Transverse colon (tissue), 4 donors: Measurements from ENCODE around the gene COQ10B. TPM values are rescaled to one million over a fixed set of nuclear protein-coding genes. Genes with fewer than 3 reads are reported as not detected.

Source experiments
- DNase-seq: peaks from one replicate; pipeline ENCODE4 v3.0.0-alpha.2; 2019
- H3K27ac ChIP-seq, 4 donors: fragments of 200-600 bp; sonication (generic); 2 replicates each; pipeline ENCODE4 v1.5.1; 2016 to 2018; ENCODE audit warnings: inconsistent platforms in 4 of 4
- H3K27me3 ChIP-seq: fragments of 200-600 bp; sonication (generic); 2 replicates; pipeline ENCODE4 v1.5.1; 2017; ENCODE audit warnings: inconsistent platforms
- H3K36me3 ChIP-seq, 4 donors: fragments of 200-600 bp; sonication (generic); 2 replicates each; pipeline ENCODE4 v1.5.1; 2017 to 2019; ENCODE audit warnings: inconsistent platforms in 4 of 4
- H3K4me1 ChIP-seq, 4 donors: fragments of 200-600 bp; sonication (generic); 2 replicates each; pipeline ENCODE4 v1.5.1; 2017 to 2020; ENCODE audit warnings: inconsistent platforms in 4 of 4
- H3K4me3 ChIP-seq, 4 donors: fragments of 200-600 bp; sonication (generic); 1 replicate in 1 of 4; 2 replicates in 3 of 4; pipeline versions ENCODE4 v1.5.1 to v1.6.1; 2017 to 2019; ENCODE audit warnings: inconsistent platforms in 4 of 4
- H3K9me3 ChIP-seq, 2 donors: fragments of 200-600 bp; sonication (generic); 2 replicates each; pipeline ENCODE4 v1.5.1; 2017 to 2019; ENCODE audit warnings: inconsistent platforms in 2 of 2
- CTCF ChIP-seq, 5 experiments: fragments of 200-600 bp in 3 of 5; fragments of 450-650 bp in 2 of 5; sonication (generic) in 3 of 5; IDR thresholded peaks; 1 replicate in 2 of 5; 2 replicates in 3 of 5; pipeline ENCODE4 v1.5.1; 2016 to 2017; ENCODE audit warnings: antibody characterized with exemption in 5 of 5, inconsistent platforms in 3 of 5, mild to moderate bottlenecking in 2 of 5, moderate library complexity in 1 of 5
- EP300 ChIP-seq: sonication (generic); formaldehyde crosslinking; IDR thresholded peaks from one replicate; pipeline ENCODE4 v1.6.1; 2017; ENCODE audit warnings: antibody characterized with exemption, low read depth
- POLR2A ChIP-seq: fragments of 450-650 bp; IDR thresholded peaks from one replicate; pipeline ENCODE4 v1.6.1; 2016; ENCODE audit warnings: antibody characterized with exemption, mild to moderate bottlenecking, moderate library complexity
- POLR2AphosphoS5 ChIP-seq, 3 donors: sonication (generic); formaldehyde crosslinking; IDR thresholded peaks; one replicate each; pipeline ENCODE4 v1.6.1; 2016; ENCODE audit warnings: antibody characterized with exemption in 3 of 3
- WGBS, 2 donors: methylation state at CpG; one replicate each; pipeline ENCODE4 v1.1.5; 2018; ENCODE audit warnings: low coverage in 1 of 2; 5-methylcytosine and 5-hydroxymethylcytosine counted together
- in situ Hi-C, 4 donors: fragments of 200-750 bp; cut with MboI; loops; one replicate each; pipeline versions ENCODE4 v1.15.0 to v1.15.1; 2017; ENCODE audit warnings: low sequenced_read_pairs in 3 of 4, low pct_ligation_motif_present in 1 of 4, low pct_unique_long_range_greater_than_20kb in 1 of 4
- intact Hi-C: fragments of 100-400 bp; cut with DNase I; formaldehyde crosslinking; loops from one replicate; pipeline ENCODE4 v1.15.1; 2023; ENCODE audit warnings: low total_unique reads
- total RNA-seq, 4 donors: library from RNA; depleted of rRNA; stranded (reverse); fragments of >200 nt; gene quantifications; one replicate each; pipeline ENCODE4 v1.1.0, GENCODE V29; 2016

The COQ10B gene
- total RNA-seq, 4 donors from 2014 or later = 10.1 to 80.8 (median 30.7) TPM

DNA sequence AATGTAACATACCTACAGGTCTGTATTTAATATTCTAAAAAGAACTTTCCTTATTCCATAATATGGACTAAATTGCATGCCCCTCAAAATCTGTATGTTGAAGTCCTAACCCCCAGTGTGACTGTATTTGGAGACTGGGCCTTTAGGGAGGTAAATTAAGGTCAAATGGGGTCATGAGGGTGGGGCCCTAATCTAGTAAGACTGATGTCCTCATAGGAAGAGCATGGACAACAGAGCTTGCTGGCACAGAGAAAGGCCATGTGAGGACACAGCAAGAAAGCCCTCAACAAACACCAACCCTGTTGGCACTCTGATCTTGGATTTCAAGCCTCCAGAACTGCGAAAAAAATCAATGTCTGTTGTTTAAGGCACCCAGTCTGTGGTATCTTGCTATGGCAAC, 37.1 kb upstream of the COQ10B start:
- Histone ChIP-seq H3K36me3 (peaks cover 0 to 91% (median 44%) of the 10 kb centered on the region in 4 donors), H3K4me1 (peaks cover 0 to 5% (median 0%) of the 10 kb centered on the region in 4 donors), H3K27ac (no peak overlapping the region), H3K9me3 (no peaks in the 10 kb centered on the region), H3K27me3 (no peaks in the 10 kb centered on the region), H3K4me3 (no peak overlapping the region)
- intact Hi-C loops (no loop called here), in situ Hi-C loops (loop anchor here in 1 of 4 donors (25.0 kb wide), 1 partner anchor 629 kb away; the partner anchor contains the start of gene GTF3C3)
- WGBS, 2 donors = 90% methylated on average over 1 of the region's 1 CpG; no CpG with 5 or more reads in 1 of the 2 donors
- TF ChIP-seq CTCF (IDR thresholded peaks at IDR 0.05) (no peak), POLR2AphosphoS5 (IDR thresholded peaks at IDR 0.05) (no peak), EP300 (no peak), POLR2A (no peak)
- DNase-seq = no peak

DNA sequence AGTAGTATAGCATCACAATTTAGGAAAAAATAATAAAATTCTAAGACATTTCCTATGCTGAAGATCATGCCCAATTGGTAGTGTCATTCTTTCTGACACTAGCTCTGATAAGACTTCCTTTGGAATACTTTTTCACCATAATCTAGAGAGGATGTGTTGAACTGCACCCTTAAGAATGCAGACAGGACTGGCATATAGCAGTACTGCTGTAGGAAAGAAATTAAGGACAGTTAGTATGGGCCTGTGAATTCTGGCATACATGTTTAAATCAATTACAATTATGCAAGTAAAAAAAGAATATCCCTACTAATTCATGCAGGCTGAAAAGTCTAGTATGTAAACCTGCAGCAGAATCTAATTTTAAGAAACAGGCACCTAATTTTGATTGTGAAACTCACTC, 33.9 kb upstream of the COQ10B start:
- in situ Hi-C loops (loop anchor here in 1 of 4 donors (25.0 kb wide), 1 partner anchor 632 kb away; the partner anchor contains the start of gene GTF3C3), intact Hi-C loops (no loop called here)
- Histone ChIP-seq H3K36me3 (peaks cover 0 to 81% (median 31%) of the 10 kb centered on the region in 4 donors), H3K27ac (no peak overlapping the region), H3K27me3 (no peaks in the 10 kb centered on the region), H3K4me1 (peaks cover 0 to 19% (median under 1%) of the 10 kb centered on the region in 4 donors), H3K4me3 (no peak overlapping the region), H3K9me3 (no peaks in the 10 kb centered on the region)
- no peak for DNase-seq
- TF ChIP-seq POLR2AphosphoS5 (IDR thresholded peaks at IDR 0.05) (no peak), EP300 (no peak), POLR2A (no peak), CTCF (IDR thresholded peaks at IDR 0.05) (no peak)

GRCh38 chr2:197423307-197423706, 30.0 kb upstream of the COQ10B start:
- intact Hi-C loops = no loop called here
- DNase-seq = no peak
- H3K36me3 ChIP-seq = peaks cover 0 to 44% (median 15%) of the 10 kb centered on the region in 4 donors
- H3K4me1 ChIP-seq = peaks cover 6 to 56% (median 34%) of the 10 kb centered on the region in 4 donors
- WGBS, 2 donors = 97 to 100% methylated on average over 1 to 2 of the region's 2 CpGs
- no peak overlapping the region for H3K4me3 ChIP-seq
- no peaks in the 10 kb centered on the region for H3K9me3 ChIP-seq
- no peak overlapping the region for H3K27ac ChIP-seq
- in situ Hi-C loops = loop anchor here in 1 of 4 donors (25.0 kb wide), 1 partner anchor 636 kb away; the partner anchor contains the start of gene GTF3C3
- no peaks in the 10 kb centered on the region for H3K27me3 ChIP-seq
- no peak for TF ChIP-seq POLR2AphosphoS5 (IDR thresholded peaks at IDR 0.05)
- TF ChIP-seq POLR2A = no peak
- TF ChIP-seq EP300 = no peak
- no peak for TF ChIP-seq CTCF (IDR thresholded peaks at IDR 0.05)

GRCh38 chr2:197425550-197425949, 27.8 kb upstream of the COQ10B start:
- intact Hi-C loops = no loop called here
- Histone ChIP-seq H3K9me3 (no peaks in the 10 kb centered on the region), H3K27me3 (no peaks in the 10 kb centered on the region), H3K36me3 (peaks cover 0 to 22% (median 5%) of the 10 kb centered on the region in 4 donors), H3K4me3 (no peak overlapping the region), H3K27ac (no peak overlapping the region), H3K4me1 (peaks cover 10 to 73% (median 44%) of the 10 kb centered on the region in 4 donors)
- DNase-seq = no peak
- 54% methylated on average over 7 of the region's 7 CpGs; no CpG with 5 or more reads in 1 of the 2 donors for WGBS, 2 donors
- TF ChIP-seq EP300 = no peak
- TF ChIP-seq CTCF (IDR thresholded peaks at IDR 0.05) = no peak
- TF ChIP-seq POLR2A = no peak
- no peak for TF ChIP-seq POLR2AphosphoS5 (IDR thresholded peaks at IDR 0.05)
- in situ Hi-C loops = no loop called here
